Psoas muscle (tissue), 8 donors: ENCODE results near the gene NOD1. TPM values are rescaled to one million over a fixed set of nuclear protein-coding genes. Genes with fewer than 3 reads are reported as not detected.
"Not testable (repeated sequence)": the region's sequence is repeated elsewhere in the genome, so short reads cannot be mapped to it uniquely, and the experiment has no call there.

ENCODE experiments used
- ATAC-seq, 4 donors: fragments of 200-7000 bp; cut with Tn5 transposase; one replicate each; pipeline ENCODE4 v1.9.1; 2020; ENCODE audit warnings: moderate library complexity in 3 of 4, mild to moderate bottlenecking in 2 of 4
- DNase-seq, 2 donors: peaks; one replicate each; pipeline ENCODE4 v3.0.0-alpha.2; 2020
- H3K27ac ChIP-seq: fragments of 200-600 bp; one replicate; pipeline ENCODE4 v1.8.0; 2022
- H3K27me3 ChIP-seq, 3 donors: fragments of 200-600 bp in 1 of 3; one replicate each; pipeline versions ENCODE4 v1.6.1 to v1.8.0; 2013 to 2022; ENCODE audit warnings: low read length in 2 of 3, mild to moderate bottlenecking in 2 of 3, moderate library complexity in 1 of 3; ENCODE audit not compliant: insufficient read depth in 3 of 3
- H3K36me3 ChIP-seq, 2 donors: fragments of 200-600 bp in 1 of 2; one replicate each; pipeline versions ENCODE4 v1.6.1 to v1.8.0; 2013 to 2022; ENCODE audit warnings: low read depth in 1 of 2, mild to moderate bottlenecking in 1 of 2, moderate library complexity in 1 of 2; ENCODE audit not compliant: insufficient read depth in 1 of 2
- H3K4me1 ChIP-seq: fragments of 200-600 bp; one replicate; pipeline ENCODE4 v1.8.0; 2022
- H3K4me3 ChIP-seq: fragments of 200-600 bp; one replicate; pipeline ENCODE4 v1.8.0; 2022; ENCODE audit warnings: mild to moderate bottlenecking
- H3K9me3 ChIP-seq: fragments of 200-600 bp; one replicate; pipeline ENCODE4 v1.8.0; 2022
- CTCF ChIP-seq: fragments of 200-600 bp; IDR thresholded peaks from one replicate; pipeline ENCODE4 v1.8.0; 2022; ENCODE audit warnings: antibody characterized with exemption
- whole genome bisulfite sequencing, 3 donors: extraction: QIAGEN DNeasy Blood & Tissue Kit; methylation state at CpG; one replicate each; pipeline versions ENCODE4 v1.1.6 to v1.1.7; 2013; 5-methylcytosine and 5-hydroxymethylcytosine counted together
- intact Hi-C, 2 donors: fragments of 100-400 bp; cut with DNase I; formaldehyde crosslinking; loops; one replicate each; pipeline versions ENCODE4 v1.11.0 to v1.14.2; 2022
- polyA plus RNA-seq, 3 donors: library from polyadenylated mRNA; stranded (reverse); fragments of 200-250 nt; gene quantifications; one replicate each; pipeline ENCODE4 v1.2.3, GENCODE V29; 2013
- total RNA-seq, 4 donors: library from RNA; stranded (reverse); fragmentation: NEBNext Ultra II Directional in 2 of 4; extraction: Animal tissue kit (Norgen Biotek cat#: 25700) in 2 of 4; gene quantifications; one replicate each; pipeline versions ENCODE4 v1.2.1 to v1.2.4, GENCODE V29; 2021 to 2023
- donor health status: healthy with polysubstance abuse.
- donor health status: DM: no; HTN: no; CAD: no; lungs with moderate emphysema.
- donor health status: Bipolar disorder and iron deficiency.
- donor health status: healthy.
- donor health status: DM: yes; HTN: yes; CAD: no.
- donor health status: DM: no; HTN: no; CAD: no.
- donor health status: DM: no; HTN: no; CAD: no.
- donor health status: DM: yes; HTN: yes; CAD: no.

The NOD1 gene
- total and polyA plus RNA-seq, 7 donors, result 1.7 to 4.1 (median 2.6) TPM

GRCh38 chr7:30511494-30511893 lies 32.9 kb upstream of the NOD1 start:
- WGBS, 3 donors, result 90 to 95% (median 95%) methylated on average over 2 of the region's 2 CpGs
- H3K4me3 ChIP-seq, result no peak overlapping the region
- H3K27ac ChIP-seq, result no peak overlapping the region
- no peak for TF ChIP-seq CTCF
- ATAC-seq, result no peak
- intact Hi-C loops, result loop anchor here in 1 of 2 donors (2.0 kb wide), 1 partner anchor 53 kb away; no protein-coding TSS in a partner anchor
- H3K4me1 ChIP-seq, result no peaks in the 10 kb centered on the region
- no peak for DNase-seq
- peaks cover 0 to 3% of the 10 kb centered on the region in 2 donors for H3K36me3 ChIP-seq
- no peaks in the 10 kb centered on the region for H3K9me3 ChIP-seq
- no peaks in the 10 kb centered on the region for H3K27me3 ChIP-seq

DNA sequence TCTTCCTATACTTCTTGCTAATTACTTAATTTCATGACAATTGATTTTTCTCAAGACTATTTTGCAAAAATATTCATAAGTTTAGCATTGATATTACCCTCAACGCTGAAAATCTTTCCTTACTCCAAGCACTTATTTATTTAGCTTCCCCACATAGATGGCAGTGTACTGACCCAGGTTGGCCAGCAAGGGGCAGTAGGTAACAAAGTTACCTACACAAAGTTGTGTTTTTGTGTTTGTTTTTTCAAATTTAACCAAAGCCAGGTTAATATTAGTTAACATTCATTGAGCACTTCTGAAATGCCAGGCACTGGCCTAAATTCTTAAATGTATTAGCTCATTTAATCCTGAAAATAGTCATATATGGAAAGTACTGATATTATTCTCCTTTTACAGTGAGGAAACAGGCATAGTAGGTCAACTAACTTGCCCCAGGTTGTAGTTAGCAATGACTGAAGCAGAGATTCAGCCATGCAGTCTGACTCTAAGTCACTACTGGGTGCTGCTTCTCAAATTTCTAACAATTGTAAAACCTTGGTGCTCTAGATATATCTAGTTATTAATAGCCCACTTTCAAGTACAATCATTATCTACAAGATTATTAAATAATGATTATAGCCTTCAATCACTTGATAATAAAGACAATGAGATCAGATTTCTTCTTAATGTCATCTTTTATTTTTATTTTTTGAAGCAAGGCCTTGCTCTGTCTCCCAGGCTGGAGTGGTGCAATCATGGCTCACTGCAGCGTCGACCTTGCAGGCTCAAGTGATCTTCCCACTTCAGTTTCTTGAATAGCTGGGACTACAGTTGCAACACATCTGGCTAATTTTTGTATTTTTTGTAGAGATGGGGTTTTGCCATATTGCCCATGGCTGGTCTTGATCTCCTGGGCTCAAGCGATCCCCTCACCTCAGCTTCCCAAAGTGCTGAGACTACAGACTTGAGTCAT lies 31.8 kb upstream of the NOD1 start:
- DNase-seq (no peak), ATAC-seq (peak in 2 of 4 donors; percentile 66)
- Histone ChIP-seq H3K36me3 (no peaks in the 10 kb centered on the region), H3K4me1 (no peaks in the 10 kb centered on the region), H3K4me3 (no peak overlapping the region), H3K9me3 (no peaks in the 10 kb centered on the region), H3K27ac (no peak overlapping the region), H3K27me3 (no peaks in the 10 kb centered on the region)
- 69 to 76% (median 71%) methylated on average over 4 of the region's 4 CpGs for WGBS, 3 donors
- intact Hi-C loops, result loop anchor here in 1 of 2 donors (2.0 kb wide), 1 partner anchor 54 kb away; no protein-coding TSS in a partner anchor
- peak; percentile 71 for TF ChIP-seq CTCF

- H3K4me1 ChIP-seq, H3K27me3 ChIP-seq, H3K36me3 ChIP-seq, H3K9me3 ChIP-seq, ATAC-seq, H3K4me3 ChIP-seq, H3K27ac ChIP-seq, DNase-seq, intact Hi-C loops: not testable (repeated sequence)
- 49 to 61% (median 57%) methylated on average over 9 of the region's 9 CpGs for WGBS, 3 donors
Measured at GRCh38 chr7:30509171-30509857, 30.7 kb upstream of the NOD1 start.

DNA sequence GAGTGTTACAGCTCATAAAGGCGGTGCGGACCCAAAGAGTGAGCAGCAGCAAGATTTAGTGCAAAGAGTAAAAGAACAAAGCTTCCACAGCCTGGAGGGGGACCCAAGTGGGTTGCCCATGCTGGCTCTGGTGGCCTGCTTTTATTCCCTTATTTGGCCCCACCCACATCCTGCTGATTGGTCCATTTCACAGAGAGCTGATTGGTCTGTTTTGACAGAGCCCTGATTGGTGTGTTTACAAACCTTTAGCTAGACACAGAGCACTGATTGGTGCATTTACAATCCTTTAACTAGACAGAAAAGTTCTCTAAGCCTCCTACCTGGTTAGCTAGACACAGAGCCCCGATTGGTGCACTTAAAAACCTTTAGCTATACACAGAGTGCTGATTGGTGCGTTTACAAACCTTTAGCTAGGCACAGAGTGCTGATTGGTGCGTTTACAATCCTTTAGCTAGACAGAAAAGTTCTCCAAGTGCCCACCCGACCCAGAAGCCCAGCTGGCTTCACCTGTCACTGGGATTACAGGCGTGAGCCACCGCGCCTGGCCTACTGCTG lies 28.8 kb upstream of the NOD1 start:
- DNase-seq, H3K27ac ChIP-seq, H3K27me3 ChIP-seq, ATAC-seq, H3K4me3 ChIP-seq, intact Hi-C loops, H3K9me3 ChIP-seq, H3K4me1 ChIP-seq, H3K36me3 ChIP-seq: not testable (repeated sequence)
- 80 to 90% (median 80%) methylated on average over 9 of the region's 9 CpGs for WGBS, 3 donors

DNA sequence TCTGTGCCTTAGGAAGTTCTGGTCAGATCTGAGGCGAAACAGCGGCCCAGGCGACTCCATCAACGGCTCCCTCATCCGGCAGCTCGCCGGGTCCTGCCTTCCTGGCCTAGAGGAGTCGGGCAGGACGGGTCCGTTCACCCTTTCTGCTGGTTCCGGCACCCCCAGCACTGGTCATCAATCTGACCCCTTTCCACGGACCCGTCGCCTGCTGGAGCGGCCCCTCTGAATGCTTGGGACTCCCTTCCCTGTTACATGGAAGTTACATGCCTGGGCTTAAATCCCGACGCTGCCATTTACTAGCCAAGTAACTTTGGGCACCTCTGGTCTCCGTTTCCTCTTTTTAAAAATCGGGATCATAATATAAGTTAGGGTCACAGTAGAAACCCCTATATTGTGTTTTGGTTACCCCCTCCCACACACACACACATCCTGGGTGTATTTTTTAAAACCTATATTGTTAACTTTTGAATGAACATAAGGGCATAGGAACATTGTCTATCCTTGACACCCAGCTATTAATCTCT lies 26.7 kb upstream of the NOD1 start:
- ATAC-seq, result peak; percentile 32 to 58 (median 37)
- Histone ChIP-seq H3K27ac (peak overlapping the region; percentile 88), H3K36me3 (no peaks in the 10 kb centered on the region), H3K9me3 (no peaks in the 10 kb centered on the region), H3K4me3 (peak overlapping the region; percentile 99), H3K27me3 (no peaks in the 10 kb centered on the region), H3K4me1 (peaks cover 6% of the 10 kb centered on the region)
- intact Hi-C loops, result loop anchor here in 1 of 2 donors (2.0 kb wide), 1 partner anchor 26 kb away; the partner anchor contains the start of gene NOD1
- no peak for DNase-seq
- WGBS, 3 donors, result 9 to 13% (median 10%) methylated on average over 19 of the region's 19 CpGs
- no peak for TF ChIP-seq CTCF
